Neural cell (in vitro differentiated cells): ENCODE data around the gene MAPK11.

ENCODE experiments used
- EZH2 ChIP-seq: fragments of 200-600, 300-800 bp; shearing (Covaris generic), sonication (generic); IDR thresholded peaks from 2 replicates; pipeline ENCODE4 v1.6.1; 2014; ENCODE audit warnings: antibody characterized with exemption, low read length, borderline replicate concordance, mild to moderate bottlenecking; ENCODE audit not compliant: insufficient read depth, poor library complexity, severe bottlenecking
- RAD21 ChIP-seq: fragments of 450-650 bp; conservative IDR thresholded peaks from 2 replicates; pipeline ENCODE4 v1.6.1; 2014; ENCODE audit warnings: antibody characterized with exemption, mild to moderate bottlenecking, moderate library complexity
- TAF1 ChIP-seq: IDR thresholded peaks from 2 replicates; pipeline ENCODE4 v1.6.1; 2012; ENCODE audit warnings: low read depth
- TF ChIP-seq, protein P1 (sequence below): fragments of 450-650 bp; IDR thresholded peaks from 2 replicates; pipeline ENCODE4 v1.5.1; 2014; ENCODE audit warnings: antibody characterized with exemption, mild to moderate bottlenecking, moderate library complexity; ENCODE audit not compliant: poor library complexity, severe bottlenecking

DNA sequence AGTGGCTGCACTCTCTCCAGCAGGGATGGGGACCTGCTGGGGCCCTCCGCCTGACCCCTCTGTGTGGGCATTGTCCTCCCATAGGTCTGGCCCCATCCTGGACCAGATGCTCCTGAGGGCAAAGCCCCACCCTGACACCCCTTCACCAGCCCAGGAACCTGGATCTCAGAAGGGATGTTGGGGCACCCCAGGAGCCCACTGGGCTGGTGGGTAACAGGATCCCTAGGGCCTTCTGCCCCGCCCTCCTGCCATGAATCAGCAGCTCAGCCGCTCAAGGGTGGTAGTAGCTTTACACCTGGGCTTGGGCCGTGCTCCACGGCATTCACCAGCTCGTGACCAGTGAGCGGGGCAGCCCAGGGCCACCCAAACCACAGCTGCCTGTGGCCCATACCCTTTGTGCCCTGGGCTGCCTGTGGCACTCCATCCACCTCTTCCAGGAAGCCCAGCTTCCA lies 7.7 kb downstream of the MAPK11 start:
- TF ChIP-seq EZH2 (no peak), TAF1 (no peak), RAD21 (no peak)
- TF ChIP-seq, protein P1, sequence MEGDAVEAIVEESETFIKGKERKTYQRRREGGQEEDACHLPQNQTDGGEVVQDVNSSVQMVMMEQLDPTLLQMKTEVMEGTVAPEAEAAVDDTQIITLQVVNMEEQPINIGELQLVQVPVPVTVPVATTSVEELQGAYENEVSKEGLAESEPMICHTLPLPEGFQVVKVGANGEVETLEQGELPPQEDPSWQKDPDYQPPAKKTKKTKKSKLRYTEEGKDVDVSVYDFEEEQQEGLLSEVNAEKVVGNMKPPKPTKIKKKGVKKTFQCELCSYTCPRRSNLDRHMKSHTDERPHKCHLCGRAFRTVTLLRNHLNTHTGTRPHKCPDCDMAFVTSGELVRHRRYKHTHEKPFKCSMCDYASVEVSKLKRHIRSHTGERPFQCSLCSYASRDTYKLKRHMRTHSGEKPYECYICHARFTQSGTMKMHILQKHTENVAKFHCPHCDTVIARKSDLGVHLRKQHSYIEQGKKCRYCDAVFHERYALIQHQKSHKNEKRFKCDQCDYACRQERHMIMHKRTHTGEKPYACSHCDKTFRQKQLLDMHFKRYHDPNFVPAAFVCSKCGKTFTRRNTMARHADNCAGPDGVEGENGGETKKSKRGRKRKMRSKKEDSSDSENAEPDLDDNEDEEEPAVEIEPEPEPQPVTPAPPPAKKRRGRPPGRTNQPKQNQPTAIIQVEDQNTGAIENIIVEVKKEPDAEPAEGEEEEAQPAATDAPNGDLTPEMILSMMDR, result no peak
